ENCODE data around the gene CAMSAP2. TPM values are rescaled to one million over a fixed set of nuclear protein-coding genes. Genes with fewer than 3 reads are reported as not detected.

Gene CAMSAP2
- polyA plus RNA-seq, 1 donor (not counting 4 experiments of a cell fraction or from before 2014, with no cell fraction given), result 47.8 TPM

GRCh38 chr1:200706111-200706814 lies 32.4 kb upstream of the CAMSAP2 start:
- Histone ChIP-seq H3K79me2 (ENCODE audit: control insufficient read depth, insufficient read depth, low read length) (no peaks in the 10 kb centered on the region), H2AFZ (ENCODE audit: control insufficient read depth, low read length) (no peak overlapping the region), H3K27me3 (ENCODE audit: control insufficient read depth, extremely low read depth, insufficient read depth, low read length) (no peaks in the 10 kb centered on the region), H3K36me3 (ENCODE audit: control insufficient read depth in 2 of 2, extremely low read depth in 1 of 2, insufficient read depth in 2 of 2, low read length in 2 of 2) (no peaks in the 10 kb centered on the region), H4K20me1 (ENCODE audit: control insufficient read depth, extremely low read depth, insufficient read depth, low read length) (no peaks in the 10 kb centered on the region), H3K27ac (ENCODE audit: control insufficient read depth, insufficient read depth, low read length) (no peak overlapping the region), H3K4me3 (ENCODE audit: control insufficient read depth in 2 of 3, extremely low read depth in 1 of 3, insufficient read depth in 2 of 3, low read depth in 1 of 3, low read length in 3 of 3) (no peak overlapping the region), H3K9me3 (ENCODE audit: control insufficient read depth, low read depth, low read length) (no peaks in the 10 kb centered on the region), H3K4me1 (ENCODE audit: control insufficient read depth, extremely low read depth, insufficient read depth, low read length) (no peaks in the 10 kb centered on the region), H3K4me2 (ENCODE audit: control insufficient read depth, extremely low read depth, insufficient read depth, low read depth, low read length) (no peak overlapping the region), H3K9me1 (ENCODE audit: control insufficient read depth, extremely low read depth, insufficient read depth, low read length) (no peaks in the 10 kb centered on the region), H3K9ac (ENCODE audit: control insufficient read depth, extremely low read depth, insufficient read depth, low read length) (no peak overlapping the region)
- FAIRE-seq (no peak), DNase-seq (ENCODE audit: low read depth, low spot score) (no peak)
- TF ChIP-seq EZH2 (IDR thresholded peaks at IDR 0.05; ENCODE audit: low read length) (no peak), CTCF (optimal IDR thresholded peaks at IDR 0.05 in 1 of 3, IDR thresholded peaks at IDR 0.05 in 1 of 3, conservative IDR thresholded peaks at IDR 0.05 in 1 of 3; ENCODE audit: extremely low read depth in 1 of 3, insufficient read depth in 2 of 3, low read length in 3 of 3) (no peak)
- dilution Hi-C loops (cut with MboI; ENCODE audit: extremely low pct_ligation_motif_present, low sequenced_read_pairs), result no loop called here

- DNase-seq (ENCODE audit: low read depth, low spot score), result no peak
- H3K9ac ChIP-seq (ENCODE audit: control insufficient read depth, extremely low read depth, insufficient read depth, low read length), result no peak overlapping the region
- H3K9me3 ChIP-seq (ENCODE audit: control insufficient read depth, low read depth, low read length), result no peaks in the 10 kb centered on the region
- H4K20me1 ChIP-seq (ENCODE audit: control insufficient read depth, extremely low read depth, insufficient read depth, low read length), result no peaks in the 10 kb centered on the region
- TF ChIP-seq EZH2 (IDR thresholded peaks at IDR 0.05; ENCODE audit: low read length), result no peak
- no peak for TF ChIP-seq CTCF (optimal IDR thresholded peaks at IDR 0.05 in 1 of 3, IDR thresholded peaks at IDR 0.05 in 1 of 3, conservative IDR thresholded peaks at IDR 0.05 in 1 of 3; ENCODE audit: extremely low read depth in 1 of 3, insufficient read depth in 2 of 3, low read length in 3 of 3)
- no peak overlapping the region for H3K4me3 ChIP-seq (ENCODE audit: control insufficient read depth in 2 of 3, extremely low read depth in 1 of 3, insufficient read depth in 2 of 3, low read depth in 1 of 3, low read length in 3 of 3)
- no peaks in the 10 kb centered on the region for H3K36me3 ChIP-seq (ENCODE audit: control insufficient read depth in 2 of 2, extremely low read depth in 1 of 2, insufficient read depth in 2 of 2, low read length in 2 of 2)
- dilution Hi-C loops (cut with MboI; ENCODE audit: extremely low pct_ligation_motif_present, low sequenced_read_pairs), result no loop called here
- H3K27me3 ChIP-seq (ENCODE audit: control insufficient read depth, extremely low read depth, insufficient read depth, low read length), result no peaks in the 10 kb centered on the region
- H3K4me1 ChIP-seq (ENCODE audit: control insufficient read depth, extremely low read depth, insufficient read depth, low read length), result no peaks in the 10 kb centered on the region
- no peak overlapping the region for H3K4me2 ChIP-seq (ENCODE audit: control insufficient read depth, extremely low read depth, insufficient read depth, low read depth, low read length)
- H2AFZ ChIP-seq (ENCODE audit: control insufficient read depth, low read length), result no peak overlapping the region
- no peak for FAIRE-seq
- H3K79me2 ChIP-seq (ENCODE audit: control insufficient read depth, insufficient read depth, low read length), result no peaks in the 10 kb centered on the region
- H3K27ac ChIP-seq (ENCODE audit: control insufficient read depth, insufficient read depth, low read length), result no peak overlapping the region
- H3K9me1 ChIP-seq (ENCODE audit: control insufficient read depth, extremely low read depth, insufficient read depth, low read length), result no peaks in the 10 kb centered on the region
These were observed 31.6 kb upstream of the CAMSAP2 start for GRCh38 chr1:200707116-200707515.

All from keratinocyte (primary cell).